K562 (cell line): Measurements from ENCODE around the gene STK11. TPM values are rescaled to one million over a fixed set of nuclear protein-coding genes. Genes with fewer than 3 reads are reported as not detected.

Experiments used
- ARID1B ChIP-seq: fragments of 450-650 bp; IDR thresholded peaks from 2 replicates; pipeline ENCODE4 v1.6.1; 2016; ENCODE audit warnings: antibody characterized with exemption, mild to moderate bottlenecking, inconsistent platforms
- ETS2 ChIP-seq: IDR thresholded peaks from 2 replicates; pipeline ENCODE4 v1.6.1; 2016; ENCODE audit warnings: borderline replicate concordance, missing genetic modification characterization, mild to moderate bottlenecking, moderate library complexity, missing compliant biosample characterization; ENCODE audit not compliant: poor library complexity, severe bottlenecking
- FOS ChIP-seq: IDR thresholded peaks from 3 replicates; pipeline ENCODE4 v1.6.1; 2011; ENCODE audit not compliant: insufficient read length; ENCODE audit errors: extremely low read depth
- GTF2E2 ChIP-seq: fragments of 200-800 bp; sonication (Bioruptor generic); IDR thresholded peaks from 2 replicates; pipeline ENCODE4 v1.6.1; 2016; ENCODE audit warnings: missing genetic modification characterization, missing compliant biosample characterization
- NCOA4 ChIP-seq: fragments of 450-650 bp; IDR thresholded peaks from 2 replicates; pipeline ENCODE4 v1.6.1; 2018; ENCODE audit warnings: mild to moderate bottlenecking; ENCODE audit not compliant: partially characterized antibody
- NRF1 ChIP-seq, 2 experiments: fragments of 450-650 bp; IDR thresholded peaks in 1 of 2; conservative IDR thresholded peaks in 1 of 2; 2 replicates each; pipeline ENCODE4 v1.6.1; 2014; ENCODE audit warnings: mild to moderate bottlenecking in 2 of 2
- PCBP1 ChIP-seq: fragments of 200-400 bp; formaldehyde crosslinking; IDR thresholded peaks from 2 replicates; pipeline ENCODE4 v1.6.1; 2018; ENCODE audit warnings: mild to moderate bottlenecking, low read depth, low read length; ENCODE audit not compliant: poor library complexity, severe bottlenecking
- PHF20 ChIP-seq: fragments of 450-650 bp; IDR thresholded peaks from 2 replicates; pipeline ENCODE4 v1.6.1; 2018; ENCODE audit not compliant: partially characterized antibody
- SLC30A9 ChIP-seq: fragments of 250-450 bp; sonication (Bioruptor Pico); IDR thresholded peaks from 2 replicates; pipeline ENCODE4 v1.8.0; 2022; ENCODE audit warnings: mild to moderate bottlenecking, moderate library complexity
- ZNF121 ChIP-seq: sonication (generic); formaldehyde crosslinking; conservative IDR thresholded peaks from 2 replicates; pipeline ENCODE4 v1.8.0; 2022; ENCODE audit warnings: missing genetic modification reagents
- ZNF165 ChIP-seq: fragments of 250-450 bp; sonication (Bioruptor Pico); IDR thresholded peaks from 2 replicates; pipeline ENCODE4 v1.4.0; 2020; ENCODE audit warnings: borderline replicate concordance
- ZNF212 ChIP-seq: fragments of 450-650 bp; formaldehyde crosslinking; IDR thresholded peaks from 2 replicates; pipeline ENCODE4 v1.4.0; 2020; ENCODE audit warnings: mild to moderate bottlenecking
- ZNF408 ChIP-seq: fragments of 250-450 bp; sonication (Bioruptor Pico); IDR thresholded peaks from 2 replicates; pipeline ENCODE4 v1.4.0; 2020; ENCODE audit warnings: low read depth, mild to moderate bottlenecking, moderate library complexity
- ZNF507 ChIP-seq: conservative IDR thresholded peaks from 2 replicates; pipeline ENCODE4 v1.6.1; 2017; ENCODE audit warnings: missing genetic modification characterization, missing compliant biosample characterization
- polyA plus RNA-seq, 8 experiments: library from polyadenylated mRNA; depleted of rRNA in 4 of 8; stranded (reverse) in 5 of 8; unstranded in 3 of 8; fragments of >200 nt; fragmentation: Nextera tagmentation in 2 of 8; fragmentation: Illumina TruSeq in 1 of 8; extraction: Ambion mirVana in 2 of 8; extraction: Trizol in 1 of 8; gene quantifications; 2 replicates each; pipeline versions ENCODE4 v1.2.1 to v1.2.3, GENCODE V29; 2011 to 2014; ENCODE audit warnings: inconsistent platforms in 1 of 8, missing spikeins in 1 of 8
- total RNA-seq, 7 experiments: library from RNA; depleted of rRNA in 6 of 7; stranded (reverse); fragments of >200 nt in 6 of 7; fragmentation: Illumina TruSeq in 2 of 7; extraction: Trizol in 2 of 7; gene quantifications; 2 replicates each; pipeline versions ENCODE4 v1.2.1 to v1.2.3, GENCODE V29; 2011 to 2021; ENCODE audit warnings: low replicate concordance in 1 of 7
- TF ChIP-seq, protein P1 (sequence below): sonication (generic); formaldehyde crosslinking; IDR thresholded peaks from 2 replicates; pipeline ENCODE4 v1.8.0; 2022; ENCODE audit warnings: mild to moderate bottlenecking, missing genetic modification reagents
- TF ChIP-seq, protein P2 (sequence below): fragments of 450-650 bp; conservative IDR thresholded peaks from 2 replicates; pipeline ENCODE4 v1.6.1; 2016; ENCODE audit warnings: missing genetic modification characterization, low read depth, mild to moderate bottlenecking, missing compliant biosample characterization, moderate library complexity
- TF ChIP-seq, protein P3 (sequence below): IDR thresholded peaks from 2 replicates; pipeline ENCODE4 v1.6.1; 2014; ENCODE audit warnings: antibody characterized with exemption
- TF ChIP-seq, protein P4 (sequence below): sonication (generic); formaldehyde crosslinking; IDR thresholded peaks from 2 replicates; pipeline ENCODE4 v1.8.0; 2022; ENCODE audit warnings: mild to moderate bottlenecking, missing genetic modification reagents
- TF ChIP-seq, protein P5 (sequence below): fragments of 250-450 bp; sonication (Bioruptor Pico); IDR thresholded peaks from 2 replicates; pipeline ENCODE4 v1.5.0; 2021

STK11 gene
- total and polyA plus RNA-seq, 9 of the 15 experiments (the other 6 are each of a cell fraction or from before 2014, with no cell fraction given) = 0.15 to 96.5 (median 31.7) TPM

DNA sequence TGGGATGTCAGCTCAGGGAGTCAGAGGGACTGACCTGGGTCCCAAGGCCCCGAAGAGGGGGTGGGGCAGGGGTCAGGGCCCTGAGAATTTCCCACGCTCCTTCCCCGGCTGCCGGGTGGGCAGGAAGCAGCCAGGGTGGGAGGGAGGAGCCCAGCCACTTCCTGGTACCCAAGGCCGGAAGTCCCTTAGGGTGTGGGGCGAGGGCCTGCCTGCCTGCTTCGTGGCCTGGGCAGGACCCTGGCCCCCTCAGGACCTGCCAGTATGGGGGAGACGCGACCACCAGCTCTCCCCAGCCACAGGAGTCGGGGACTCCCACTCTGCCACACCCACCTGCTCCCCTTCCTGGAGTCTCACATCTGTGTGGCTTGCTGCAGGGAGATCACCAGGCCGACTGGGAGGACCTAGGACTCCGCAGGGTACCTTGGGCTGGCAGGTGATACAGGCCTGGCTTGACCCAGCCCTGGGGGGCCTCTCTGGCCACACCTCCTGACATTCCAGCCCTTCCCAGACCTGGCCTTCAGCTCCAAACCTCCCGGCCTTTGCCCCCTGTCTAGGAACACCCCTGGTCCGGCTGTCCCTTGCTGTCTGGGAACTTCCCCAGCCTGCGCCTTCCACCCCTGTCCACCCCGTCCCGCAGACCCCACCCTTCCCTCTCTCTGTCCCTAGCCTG is 53.8 kb downstream of the STK11 start (continued):
- TF ChIP-seq, protein P1, sequence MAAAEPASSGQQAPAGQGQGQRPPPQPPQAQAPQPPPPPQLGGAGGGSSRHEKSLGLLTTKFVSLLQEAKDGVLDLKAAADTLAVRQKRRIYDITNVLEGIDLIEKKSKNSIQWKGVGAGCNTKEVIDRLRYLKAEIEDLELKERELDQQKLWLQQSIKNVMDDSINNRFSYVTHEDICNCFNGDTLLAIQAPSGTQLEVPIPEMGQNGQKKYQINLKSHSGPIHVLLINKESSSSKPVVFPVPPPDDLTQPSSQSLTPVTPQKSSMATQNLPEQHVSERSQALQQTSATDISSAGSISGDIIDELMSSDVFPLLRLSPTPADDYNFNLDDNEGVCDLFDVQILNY (CRISPR knock-in tag) = no peak
- TF ChIP-seq, protein P2, sequence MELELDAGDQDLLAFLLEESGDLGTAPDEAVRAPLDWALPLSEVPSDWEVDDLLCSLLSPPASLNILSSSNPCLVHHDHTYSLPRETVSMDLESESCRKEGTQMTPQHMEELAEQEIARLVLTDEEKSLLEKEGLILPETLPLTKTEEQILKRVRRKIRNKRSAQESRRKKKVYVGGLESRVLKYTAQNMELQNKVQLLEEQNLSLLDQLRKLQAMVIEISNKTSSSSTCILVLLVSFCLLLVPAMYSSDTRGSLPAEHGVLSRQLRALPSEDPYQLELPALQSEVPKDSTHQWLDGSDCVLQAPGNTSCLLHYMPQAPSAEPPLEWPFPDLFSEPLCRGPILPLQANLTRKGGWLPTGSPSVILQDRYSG (tag) = no peak
- TF ChIP-seq FOS = no peak
- TF ChIP-seq, protein P3, sequence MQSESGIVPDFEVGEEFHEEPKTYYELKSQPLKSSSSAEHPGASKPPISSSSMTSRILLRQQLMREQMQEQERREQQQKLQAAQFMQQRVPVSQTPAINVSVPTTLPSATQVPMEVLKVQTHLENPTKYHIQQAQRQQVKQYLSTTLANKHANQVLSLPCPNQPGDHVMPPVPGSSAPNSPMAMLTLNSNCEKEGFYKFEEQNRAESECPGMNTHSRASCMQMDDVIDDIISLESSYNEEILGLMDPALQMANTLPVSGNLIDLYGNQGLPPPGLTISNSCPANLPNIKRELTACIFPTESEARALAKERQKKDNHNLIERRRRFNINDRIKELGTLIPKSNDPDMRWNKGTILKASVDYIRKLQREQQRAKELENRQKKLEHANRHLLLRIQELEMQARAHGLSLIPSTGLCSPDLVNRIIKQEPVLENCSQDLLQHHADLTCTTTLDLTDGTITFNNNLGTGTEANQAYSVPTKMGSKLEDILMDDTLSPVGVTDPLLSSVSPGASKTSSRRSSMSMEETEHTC = no peak
- TF ChIP-seq PCBP1 = no peak
- TF ChIP-seq ZNF408 (CRISPR knock-in tag) = no peak
- TF ChIP-seq, protein P4, sequence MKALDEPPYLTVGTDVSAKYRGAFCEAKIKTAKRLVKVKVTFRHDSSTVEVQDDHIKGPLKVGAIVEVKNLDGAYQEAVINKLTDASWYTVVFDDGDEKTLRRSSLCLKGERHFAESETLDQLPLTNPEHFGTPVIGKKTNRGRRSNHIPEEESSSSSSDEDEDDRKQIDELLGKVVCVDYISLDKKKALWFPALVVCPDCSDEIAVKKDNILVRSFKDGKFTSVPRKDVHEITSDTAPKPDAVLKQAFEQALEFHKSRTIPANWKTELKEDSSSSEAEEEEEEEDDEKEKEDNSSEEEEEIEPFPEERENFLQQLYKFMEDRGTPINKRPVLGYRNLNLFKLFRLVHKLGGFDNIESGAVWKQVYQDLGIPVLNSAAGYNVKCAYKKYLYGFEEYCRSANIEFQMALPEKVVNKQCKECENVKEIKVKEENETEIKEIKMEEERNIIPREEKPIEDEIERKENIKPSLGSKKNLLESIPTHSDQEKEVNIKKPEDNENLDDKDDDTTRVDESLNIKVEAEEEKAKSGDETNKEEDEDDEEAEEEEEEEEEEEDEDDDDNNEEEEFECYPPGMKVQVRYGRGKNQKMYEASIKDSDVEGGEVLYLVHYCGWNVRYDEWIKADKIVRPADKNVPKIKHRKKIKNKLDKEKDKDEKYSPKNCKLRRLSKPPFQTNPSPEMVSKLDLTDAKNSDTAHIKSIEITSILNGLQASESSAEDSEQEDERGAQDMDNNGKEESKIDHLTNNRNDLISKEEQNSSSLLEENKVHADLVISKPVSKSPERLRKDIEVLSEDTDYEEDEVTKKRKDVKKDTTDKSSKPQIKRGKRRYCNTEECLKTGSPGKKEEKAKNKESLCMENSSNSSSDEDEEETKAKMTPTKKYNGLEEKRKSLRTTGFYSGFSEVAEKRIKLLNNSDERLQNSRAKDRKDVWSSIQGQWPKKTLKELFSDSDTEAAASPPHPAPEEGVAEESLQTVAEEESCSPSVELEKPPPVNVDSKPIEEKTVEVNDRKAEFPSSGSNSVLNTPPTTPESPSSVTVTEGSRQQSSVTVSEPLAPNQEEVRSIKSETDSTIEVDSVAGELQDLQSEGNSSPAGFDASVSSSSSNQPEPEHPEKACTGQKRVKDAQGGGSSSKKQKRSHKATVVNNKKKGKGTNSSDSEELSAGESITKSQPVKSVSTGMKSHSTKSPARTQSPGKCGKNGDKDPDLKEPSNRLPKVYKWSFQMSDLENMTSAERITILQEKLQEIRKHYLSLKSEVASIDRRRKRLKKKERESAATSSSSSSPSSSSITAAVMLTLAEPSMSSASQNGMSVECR (CRISPR knock-in tag) = no peak
- no peak for TF ChIP-seq ZNF121 (CRISPR knock-in tag)
- TF ChIP-seq ZNF212 (CRISPR knock-in tag) = no peak
- TF ChIP-seq ZNF507 (tag) = no peak
- peak; percentile 67 for TF ChIP-seq PHF20
- no peak for TF ChIP-seq SLC30A9 (CRISPR knock-in tag)
- TF ChIP-seq, protein P5, sequence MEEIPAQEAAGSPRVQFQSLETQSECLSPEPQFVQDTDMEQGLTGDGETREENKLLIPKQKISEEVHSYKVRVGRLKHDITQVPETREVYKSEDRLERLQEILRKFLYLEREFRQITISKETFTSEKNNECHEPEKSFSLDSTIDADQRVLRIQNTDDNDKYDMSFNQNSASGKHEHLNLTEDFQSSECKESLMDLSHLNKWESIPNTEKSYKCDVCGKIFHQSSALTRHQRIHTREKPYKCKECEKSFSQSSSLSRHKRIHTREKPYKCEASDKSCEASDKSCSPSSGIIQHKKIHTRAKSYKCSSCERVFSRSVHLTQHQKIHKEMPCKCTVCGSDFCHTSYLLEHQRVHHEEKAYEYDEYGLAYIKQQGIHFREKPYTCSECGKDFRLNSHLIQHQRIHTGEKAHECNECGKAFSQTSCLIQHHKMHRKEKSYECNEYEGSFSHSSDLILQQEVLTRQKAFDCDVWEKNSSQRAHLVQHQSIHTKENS (CRISPR knock-in tag) = no peak
- TF ChIP-seq ARID1B = peak; percentile 34; the same call in 1 of the 2 replicates
- no peak for TF ChIP-seq ETS2 (tag)
- TF ChIP-seq NCOA4 = no peak
- TF ChIP-seq GTF2E2 (tag) = no peak
- TF ChIP-seq NRF1 (conservative IDR thresholded peaks at IDR 0.05 in 1 of 2, IDR thresholded peaks at IDR 0.05 in 1 of 2) = no peak
- TF ChIP-seq ZNF165 = no peak
